Hematopoietic multipotent progenitor cell (in vitro differentiated cells): ENCODE measurements around the gene DISP2. TPM values are rescaled to one million over a fixed set of nuclear protein-coding genes. Genes with fewer than 3 reads are reported as not detected.
A peak's percentile ranks its signal among the peaks of the same experiment; 100 is the strongest.

Experiments
- DNase-seq, 3 donors: peaks; one replicate each; pipeline ENCODE4 v3.0.0-alpha.2; 2011 to 2015; ENCODE audit warnings: low read depth in 2 of 3, low spot score in 2 of 3
- total RNA-seq: library from RNA; depleted of rRNA; stranded (reverse); fragments of >200 nt; gene quantifications from one replicate; pipeline ENCODE4 v1.2.3, GENCODE V29; 2012

The DISP2 gene
- total RNA-seq, 1 donor, result 0.54 TPM

DNA sequence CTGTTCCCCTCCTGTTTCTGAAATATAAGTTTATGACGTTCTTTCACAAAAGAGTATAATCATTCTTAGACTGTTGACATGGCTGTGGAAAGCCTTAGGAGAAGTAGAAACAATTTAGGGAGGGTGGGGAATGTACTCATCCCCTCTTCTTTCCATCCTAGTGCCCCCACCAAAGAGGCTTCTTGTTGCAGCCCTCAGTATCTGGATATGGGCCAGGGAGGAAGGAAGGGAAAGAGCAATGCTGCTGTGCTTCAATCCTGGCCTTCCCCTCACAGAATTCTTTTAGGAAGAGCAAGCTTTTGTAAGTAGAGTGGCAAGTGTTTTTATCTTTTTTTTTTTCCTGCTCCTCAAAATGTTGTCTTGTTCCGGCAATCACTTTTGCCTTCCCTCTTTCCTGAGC is 32.8 kb upstream of the DISP2 start:
- DNase-seq, result no peak

DNA sequence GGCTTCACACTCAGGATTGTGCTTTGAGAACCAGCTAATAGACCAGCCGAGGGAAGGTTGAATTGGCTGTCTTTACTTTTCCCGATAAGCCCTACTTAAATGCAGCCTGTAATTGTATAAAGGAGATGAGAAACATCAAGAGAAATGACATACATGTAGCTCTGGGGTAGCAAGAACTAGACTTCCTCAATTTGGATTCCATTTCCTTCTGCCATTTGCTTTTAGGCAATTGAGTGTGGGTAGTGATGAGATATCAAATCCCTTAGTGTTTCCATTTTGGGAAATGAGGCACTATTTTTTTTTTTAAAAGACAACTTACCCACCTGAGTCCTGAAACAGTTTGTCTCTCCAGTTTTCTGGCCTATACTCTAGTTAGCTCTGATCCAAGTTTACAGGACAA is 32.3 kb upstream of the DISP2 start:
- DNase-seq, result no peak

GRCh38 chr15:40327457-40327856 is 30.6 kb upstream of the DISP2 start:
- no peak for DNase-seq

DNA sequence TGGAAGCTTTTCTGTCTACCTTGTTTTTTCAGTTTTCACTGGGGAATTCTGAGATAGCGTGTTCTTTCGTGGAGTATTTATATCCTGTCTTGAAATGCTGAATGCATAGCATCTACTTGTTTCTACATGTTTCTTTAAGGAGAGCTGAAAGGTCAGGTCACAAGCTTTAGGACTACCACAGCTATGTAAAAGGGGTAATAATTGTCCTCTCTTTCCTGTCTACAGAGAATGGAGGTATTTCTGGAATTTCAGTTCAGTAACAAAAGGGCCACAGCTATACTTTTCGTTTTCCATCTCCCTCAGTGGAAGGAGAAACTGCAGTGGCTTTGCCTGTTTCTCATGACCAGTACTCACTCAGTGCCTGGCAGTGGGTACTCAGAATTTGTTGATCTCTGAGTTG is 29.8 kb upstream of the DISP2 start:
- DNase-seq, result no peak

GRCh38 chr15:40328751-40329150 is 29.3 kb upstream of the DISP2 start:
- no peak for DNase-seq

DNA sequence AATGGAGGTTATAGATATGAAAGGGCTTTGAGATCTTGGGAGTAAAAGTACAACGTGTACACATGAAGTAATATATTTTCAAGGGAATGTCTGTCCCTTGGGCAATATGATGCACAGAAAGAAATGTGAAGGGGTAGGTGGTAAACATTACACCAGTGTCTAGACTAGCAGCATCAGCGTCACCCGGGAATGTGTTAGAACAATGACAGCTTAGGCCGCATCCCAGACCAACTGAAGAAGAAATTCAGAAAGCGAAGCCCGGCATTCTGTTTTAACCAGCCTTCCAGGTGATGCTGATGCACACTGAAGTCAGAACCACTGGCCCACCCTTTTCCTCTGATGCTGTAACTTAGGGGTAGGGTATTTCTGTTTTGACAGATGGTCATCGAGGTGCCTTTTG is 28.2 kb upstream of the DISP2 start:
- no peak for DNase-seq

DNA sequence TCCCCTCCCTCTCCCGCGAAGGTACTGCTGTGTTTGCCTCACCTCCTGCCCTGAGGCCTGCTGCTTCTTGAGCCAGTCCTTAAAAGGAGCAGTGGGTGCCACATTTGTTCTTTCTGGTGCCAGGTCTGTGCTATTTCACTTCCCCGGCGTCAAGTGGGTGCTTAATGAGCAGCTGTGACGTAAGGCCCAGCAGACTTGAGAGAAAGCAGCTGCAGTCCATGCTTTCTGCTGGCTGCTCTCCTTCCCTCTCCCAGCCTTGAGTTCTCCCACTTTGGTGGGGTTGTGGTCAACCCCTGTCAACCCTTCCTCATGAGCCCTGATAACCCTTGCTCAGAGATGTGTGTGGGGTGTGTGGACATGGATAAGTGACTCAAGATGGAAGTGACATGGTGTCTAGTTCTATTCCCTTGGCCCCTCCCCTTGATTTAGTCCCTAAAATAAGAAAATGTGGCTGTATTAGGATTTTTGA is 27.6 kb upstream of the DISP2 start:
- peak in 1 of 3 donors; percentile 42 for DNase-seq

- DNase-seq, result no peak
Measured at GRCh38 chr15:40331026-40331425, 27.0 kb upstream of the DISP2 start.

DNA sequence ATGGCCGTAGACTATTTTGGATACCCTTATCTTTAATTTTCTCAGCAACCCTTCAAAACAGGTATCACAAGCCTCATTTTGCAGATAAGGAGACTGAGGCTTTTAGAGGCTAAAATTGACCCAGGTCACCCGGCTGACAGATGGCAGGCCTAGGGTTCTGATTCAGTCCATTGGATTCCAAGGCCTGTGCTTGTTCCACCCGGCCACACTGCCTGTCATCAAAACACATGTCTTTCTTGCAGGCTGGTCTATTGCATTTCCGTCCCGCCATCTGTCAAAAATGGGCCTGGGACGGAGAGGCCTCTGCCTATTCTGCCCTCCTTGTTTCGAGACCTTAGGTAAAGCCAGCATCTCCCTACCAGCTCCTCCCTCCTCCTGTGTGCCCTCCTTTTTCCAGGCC is 26.4 kb upstream of the DISP2 start:
- no peak for DNase-seq

GRCh38 chr15:40332113-40332781 is 25.8 kb upstream of the DISP2 start:
- DNase-seq, result no peak

- DNase-seq, result peak in 2 of 3 donors; percentile 94 to 99
Measured at GRCh38 chr15:40333922-40334492, 24.0 kb upstream of the DISP2 start.

GRCh38 chr15:40334541-40334940 is 23.5 kb upstream of the DISP2 start:
- DNase-seq, result no peak

DNA sequence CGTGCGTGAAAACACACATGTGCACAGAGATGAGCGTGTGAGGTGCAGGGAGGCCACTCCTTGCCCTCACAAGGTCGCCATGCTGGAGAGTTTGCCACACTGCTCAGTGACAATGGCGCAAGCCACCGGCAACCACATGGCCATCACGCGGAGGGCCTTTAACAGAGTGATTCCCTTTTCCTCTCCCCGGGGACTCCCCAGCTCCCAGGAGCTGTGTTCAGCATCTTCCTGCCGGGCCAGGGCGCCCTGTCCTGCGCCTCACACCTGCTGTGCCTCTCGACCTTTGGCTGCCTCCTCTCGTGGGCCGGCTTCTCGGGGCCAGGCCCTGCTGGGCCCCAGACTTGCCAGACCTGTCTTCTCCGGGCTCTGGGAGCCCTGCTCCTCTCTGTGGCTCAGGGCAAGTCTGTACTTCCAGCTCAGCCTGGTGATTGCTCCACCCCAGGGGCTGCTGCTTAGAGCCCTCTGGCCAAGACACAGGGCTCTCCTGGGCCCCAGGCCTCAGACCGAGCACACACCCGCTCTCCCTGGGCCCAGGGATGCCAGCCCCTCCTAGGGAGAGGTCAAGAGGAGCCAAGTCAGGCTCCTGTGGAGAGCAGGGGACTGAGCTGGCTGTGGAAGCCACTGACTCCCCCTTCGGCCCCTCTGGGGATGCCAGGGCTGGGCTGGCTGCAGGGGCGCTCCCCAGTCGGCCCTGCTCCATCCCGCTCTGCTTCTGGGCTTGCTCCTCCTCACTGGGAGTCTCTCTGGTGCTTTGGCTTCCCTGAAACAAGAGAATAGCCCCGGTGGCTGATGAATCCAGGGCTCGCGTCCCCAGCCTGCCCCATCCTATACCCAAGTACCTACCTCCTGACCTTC is 22.9 kb upstream of the DISP2 start:
- DNase-seq, result no peak

GRCh38 chr15:40335938-40336743 is 21.9 kb upstream of the DISP2 start:
- DNase-seq, result no peak

- DNase-seq, result peak in 1 of 3 donors; percentile 57
Measured at GRCh38 chr15:40336744-40337122, 21.3 kb upstream of the DISP2 start.

DNA sequence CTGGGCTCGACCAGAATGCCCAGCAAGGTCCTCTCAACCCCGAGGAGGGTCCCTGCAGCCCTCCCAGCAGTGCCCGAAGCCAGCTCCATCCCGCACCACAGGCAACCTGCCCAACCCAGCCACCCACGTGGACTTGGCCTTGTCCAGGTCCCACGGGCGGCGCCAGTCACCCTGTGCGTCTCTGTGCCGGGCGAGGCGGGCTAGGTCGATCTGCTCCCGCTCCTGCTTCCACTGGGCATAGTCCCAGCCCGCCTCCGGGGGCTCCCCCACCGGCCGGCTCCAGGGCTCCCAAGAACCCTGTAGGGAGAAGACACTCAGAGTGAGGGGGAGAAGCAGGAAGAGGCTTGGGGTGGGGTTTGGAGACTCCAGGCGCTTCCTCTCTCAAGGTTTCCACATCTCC is 20.4 kb upstream of the DISP2 start:
- DNase-seq, result no peak

- DNase-seq, result peak in 2 of 3 donors; percentile 85 to 91
Measured at GRCh38 chr15:40338041-40338657, 19.9 kb upstream of the DISP2 start.

DNA sequence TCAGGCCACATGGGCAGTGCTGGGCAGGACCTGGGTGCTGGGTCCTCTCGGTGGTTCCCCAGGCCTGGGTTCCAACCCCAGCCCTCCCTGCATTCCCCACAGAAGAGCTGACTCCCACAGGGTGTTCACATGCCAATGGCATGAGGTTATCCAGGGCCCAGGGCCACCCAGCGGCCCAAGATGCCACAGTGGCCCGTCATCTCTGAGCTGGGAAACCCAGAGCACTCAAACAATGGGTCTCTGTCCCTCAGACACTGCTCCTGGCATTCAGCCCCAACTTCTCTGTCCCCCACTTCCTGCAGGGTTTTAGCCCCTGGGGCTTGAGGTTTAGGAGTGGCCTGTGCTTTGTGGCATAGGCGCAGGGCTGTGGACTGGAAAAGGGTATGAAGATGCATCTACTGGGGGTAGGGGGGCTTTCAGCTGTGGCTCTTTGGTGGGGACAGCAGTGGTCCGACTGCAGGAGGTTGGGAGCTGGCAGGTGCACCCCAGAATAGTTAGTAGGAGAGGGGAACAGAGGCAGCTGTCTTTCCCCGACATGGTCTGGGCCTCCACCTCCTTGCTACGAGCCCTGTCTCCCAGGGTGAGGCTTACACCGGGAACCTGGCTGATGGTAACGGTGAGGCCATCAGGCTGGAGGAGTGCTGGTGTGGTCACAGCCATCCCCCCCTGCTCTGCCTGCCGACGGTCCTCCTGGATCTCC is 18.9 kb upstream of the DISP2 start:
- DNase-seq, result no peak

DNA sequence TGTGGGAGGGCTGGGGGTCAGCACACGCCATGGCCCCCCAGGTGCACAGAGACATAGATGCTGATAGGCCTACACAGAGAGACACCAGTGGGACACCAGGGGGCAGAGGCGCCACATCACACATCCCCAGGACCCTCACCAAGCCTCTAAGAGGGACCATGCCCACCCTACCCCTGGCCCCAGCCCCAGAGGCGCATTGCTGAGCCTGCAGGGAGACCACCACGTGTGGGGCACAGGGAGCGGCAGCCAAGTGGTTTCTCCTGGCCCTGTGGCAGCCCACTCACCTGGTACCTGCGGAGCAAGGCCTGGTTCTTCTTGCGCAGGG is 18.4 kb upstream of the DISP2 start:
- no peak for DNase-seq
